ENCODE measurements around the gene FHL3.

Gene FHL3

DNA sequence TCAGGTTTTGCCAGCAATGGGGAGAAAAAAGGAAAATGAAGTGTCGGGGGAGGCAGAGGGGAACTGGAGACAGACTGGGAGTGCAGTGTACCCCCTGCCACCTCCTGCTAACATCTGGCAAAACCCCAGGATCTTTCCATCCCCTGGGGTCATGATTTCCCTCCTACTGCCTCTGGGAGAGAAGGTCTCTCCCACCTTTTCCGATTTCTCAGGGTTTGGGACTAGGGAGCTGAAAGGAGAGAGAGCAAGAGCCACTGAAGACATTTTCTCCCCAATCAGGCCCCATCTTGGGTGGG is 5.1 kb downstream of the FHL3 start:
- no peak for TF ChIP-seq CTCF (IDR thresholded peaks at IDR 0.05; ENCODE audit: low read depth, low read length, missing control alignments)
- no peak for DNase-seq (ENCODE audit: low read depth)
- no peak overlapping the region for H3K4me3 ChIP-seq (ENCODE audit: low read depth, low read length)

- TF ChIP-seq CTCF (IDR thresholded peaks at IDR 0.05; ENCODE audit: low read depth, low read length, missing control alignments): no peak
- no peak for DNase-seq (ENCODE audit: low read depth)
- no peak overlapping the region for H3K4me3 ChIP-seq (ENCODE audit: low read depth, low read length)
These were observed 5.7 kb downstream of the FHL3 start for GRCh38 chr1:37999430-38000232.

- no peak for DNase-seq (ENCODE audit: low read depth)
- TF ChIP-seq CTCF (IDR thresholded peaks at IDR 0.05; ENCODE audit: low read depth, low read length, missing control alignments): no peak
- no peak overlapping the region for H3K4me3 ChIP-seq (ENCODE audit: low read depth, low read length)
These were observed 6.3 kb downstream of the FHL3 start for GRCh38 chr1:37998913-37999429.

GRCh38 chr1:37998089-37998808 is 7.1 kb downstream of the FHL3 start:
- no peak overlapping the region for H3K4me3 ChIP-seq (ENCODE audit: low read depth, low read length)
- TF ChIP-seq CTCF (IDR thresholded peaks at IDR 0.05; ENCODE audit: low read depth, low read length, missing control alignments): no peak
- DNase-seq (ENCODE audit: low read depth): no peak

GRCh38 chr1:37997256-37998088 is 7.8 kb downstream of the FHL3 start:
- DNase-seq (ENCODE audit: low read depth): no peak
- no peak overlapping the region for H3K4me3 ChIP-seq (ENCODE audit: low read depth, low read length)
- TF ChIP-seq CTCF (IDR thresholded peaks at IDR 0.05; ENCODE audit: low read depth, low read length, missing control alignments): no peak

GRCh38 chr1:37995751-37996345 is 9.5 kb downstream of the FHL3 start:
- H3K4me3 ChIP-seq (ENCODE audit: low read depth, low read length): peak overlapping the region; percentile 51
- DNase-seq (ENCODE audit: low read depth): no peak
- no peak for TF ChIP-seq CTCF (IDR thresholded peaks at IDR 0.05; ENCODE audit: low read depth, low read length, missing control alignments)
